NCI-H526 (cell line): ENCODE results near the gene CD200.

Experiments used
- DNase-seq, 2 experiments: peaks; one replicate each; lab custom pipeline; 2025; lab: John Stamatoyannopoulos, UW

CD200 gene

GRCh38 chr3:112333002-112333380, at the start of gene CD200:
Gene CD200 (plus strand): TSS chr3:112333156. CDS start chr3:112333213, 57 bp downstream.
- peak; percentile 66 to 79 for DNase-seq

GRCh38 chr3:112289011-112289410, 43.9 kb upstream of the CD200 start:
- DNase-seq: no peak

GRCh38 chr3:112293368-112294321, 39.3 kb upstream of the CD200 start, which contains the start of gene SLC9C1:
Gene SLC9C1 (minus strand): TSS chr3:112294216. CDS start chr3:112286791, 7,425 bp downstream.
- peak in 1 of 2 experiments; percentile 49 for DNase-seq

GRCh38 chr3:112297714-112298113, 35.2 kb upstream of the CD200 start:
- no peak for DNase-seq

GRCh38 chr3:112298781-112299180, 34.2 kb upstream of the CD200 start:
- no peak for DNase-seq

- DNase-seq: no peak
Measured at GRCh38 chr3:112302150-112302830, 30.7 kb upstream of the CD200 start.

GRCh38 chr3:112302881-112303763, 29.8 kb upstream of the CD200 start:
- DNase-seq: no peak

- no peak for DNase-seq
Measured at GRCh38 chr3:112303764-112304325, 29.1 kb upstream of the CD200 start.

- no peak for DNase-seq
Measured at GRCh38 chr3:112304611-112305010, 28.3 kb upstream of the CD200 start.

GRCh38 chr3:112306825-112307224, 26.1 kb upstream of the CD200 start:
- no peak for DNase-seq

- DNase-seq: no peak
Measured at GRCh38 chr3:112307557-112307956, 25.4 kb upstream of the CD200 start.

- DNase-seq: no peak
Measured at GRCh38 chr3:112308151-112308911, 24.6 kb upstream of the CD200 start.

GRCh38 chr3:112314649-112315048, 18.3 kb upstream of the CD200 start:
- no peak for DNase-seq

GRCh38 chr3:112315791-112316190, 17.2 kb upstream of the CD200 start:
- DNase-seq: no peak

- no peak for DNase-seq
Measured at GRCh38 chr3:112319516-112320276, 13.3 kb upstream of the CD200 start.

- DNase-seq: no peak
Measured at GRCh38 chr3:112320691-112321090, 12.3 kb upstream of the CD200 start.

GRCh38 chr3:112321867-112322652, 10.9 kb upstream of the CD200 start:
- DNase-seq: no peak

GRCh38 chr3:112327371-112327951, 5.5 kb upstream of the CD200 start:
- peak; percentile 28 to 77 for DNase-seq

- DNase-seq: no peak
Measured at GRCh38 chr3:112331851-112332250, 1.1 kb upstream of the CD200 start.
